CD14-positive monocyte (primary cell): ENCODE data around the gene NELFA. TPM values are rescaled to one million over a fixed set of nuclear protein-coding genes. Genes with fewer than 3 reads are reported as not detected.

Experiments used
- DNase-seq, 3 donors: peaks; one replicate each; pipeline ENCODE4 v3.0.0-alpha.2; 2011 to 2022
- H2AFZ ChIP-seq: 2 replicates; pipeline ENCODE4 v1.6.0; 2012; ENCODE audit warnings: mild to moderate bottlenecking, low read depth, low read length, inconsistent platforms; ENCODE audit not compliant: insufficient read depth, poor library complexity, severe bottlenecking
- H3K27ac ChIP-seq, 2 donors: 1 replicate in 1 of 2; 2 replicates in 1 of 2; pipeline ENCODE4 v1.5.1; 2012 to 2013; ENCODE audit warnings: low read length in 2 of 2, control low read depth in 1 of 2, inconsistent platforms in 1 of 2, low read depth in 1 of 2, mild to moderate bottlenecking in 1 of 2
- H3K27me3 ChIP-seq, 2 donors: one replicate each; pipeline versions ENCODE4 v1.6.0 to v1.6.1; 2011 to 2013; ENCODE audit warnings: low read length in 2 of 2; ENCODE audit not compliant: control insufficient read depth in 2 of 2, insufficient read depth in 2 of 2
- H3K36me3 ChIP-seq, 2 donors: replicated peaks in 1 of 2; 1 replicate in 1 of 2; 2 replicates in 1 of 2; pipeline versions ENCODE4 v1.5.1 to v1.6.1; 2012 to 2013; ENCODE audit warnings: low read length in 2 of 2, control low read depth in 1 of 2, inconsistent platforms in 1 of 2, mild to moderate bottlenecking in 1 of 2; ENCODE audit not compliant: insufficient read depth in 2 of 2, control insufficient read depth in 1 of 2
- H3K4me1 ChIP-seq, 2 donors: 1 replicate in 1 of 2; 2 replicates in 1 of 2; pipeline versions ENCODE4 v1.5.1 to v1.6.1; 2012 to 2013; ENCODE audit warnings: low read length in 2 of 2, control low read depth in 1 of 2, inconsistent platforms in 1 of 2, mild to moderate bottlenecking in 1 of 2, moderate library complexity in 1 of 2; ENCODE audit not compliant: insufficient read depth in 2 of 2, control insufficient read depth in 1 of 2
- H3K4me2 ChIP-seq: replicated peaks from 2 replicates; pipeline ENCODE3; 2012; ENCODE audit warnings: low read length, moderate library complexity, mild to moderate bottlenecking; ENCODE audit not compliant: poor library complexity, severe bottlenecking; ENCODE audit errors: extremely low read depth
- H3K4me3 ChIP-seq, 3 experiments: fragments of 200-600 bp in 1 of 3; sonication (generic) in 1 of 3; replicated peaks in 1 of 3; 1 replicate in 2 of 3; 2 replicates in 1 of 3; pipeline ENCODE4 v1.5.1; 2011 to 2013; ENCODE audit warnings: low read length in 3 of 3, mild to moderate bottlenecking in 3 of 3, control low read depth in 2 of 3, low read depth in 2 of 3, inconsistent platforms in 1 of 3, moderate library complexity in 1 of 3
- H3K79me2 ChIP-seq: 2 replicates; pipeline ENCODE4 v1.6.0; 2012; ENCODE audit warnings: mild to moderate bottlenecking, control low read depth, inconsistent platforms, low read length, moderate library complexity; ENCODE audit not compliant: insufficient read depth
- H3K9ac ChIP-seq: 2 replicates; pipeline ENCODE4 v1.6.0; 2017; ENCODE audit warnings: low read length, mild to moderate bottlenecking; ENCODE audit not compliant: insufficient read depth, poor library complexity, severe bottlenecking
- H3K9me3 ChIP-seq, 2 donors: replicated peaks in 1 of 2; 1 replicate in 1 of 2; 2 replicates in 1 of 2; pipeline versions ENCODE4 v1.5.1 to v1.6.1; 2012 to 2013; ENCODE audit warnings: low read length in 2 of 2, control low read depth in 1 of 2; ENCODE audit not compliant: control insufficient read depth in 1 of 2, insufficient read depth in 1 of 2
- H4K20me1 ChIP-seq: 2 replicates; pipeline ENCODE4 v1.6.0; 2012; ENCODE audit warnings: mild to moderate bottlenecking, low read length, control low read depth, moderate library complexity; ENCODE audit not compliant: insufficient read depth
- H3K27ac Mint-ChIP-seq, 7 donors: one replicate each; pipeline ENCODE4 v1.8.0; 2020; ENCODE audit warnings: mild to moderate bottlenecking in 7 of 7, mixed read lengths in 7 of 7, moderate library complexity in 6 of 7, inconsistent platforms in 2 of 7
- H3K27me3 Mint-ChIP-seq, 3 donors: one replicate each; pipeline ENCODE4 v1.8.0; 2021 to 2022; ENCODE audit warnings: low read depth in 3 of 3, mild to moderate bottlenecking in 3 of 3, mixed read lengths in 3 of 3, moderate library complexity in 3 of 3, inconsistent platforms in 1 of 3
- H3K36me3 Mint-ChIP-seq, 2 donors: one replicate each; pipeline ENCODE4 v1.8.0; 2020; ENCODE audit warnings: mixed read lengths in 2 of 2, inconsistent platforms in 1 of 2, mild to moderate bottlenecking in 1 of 2
- H3K4me1 Mint-ChIP-seq: one replicate; pipeline ENCODE4 v1.8.0; 2020; ENCODE audit warnings: mild to moderate bottlenecking, mixed read lengths
- H3K4me3 Mint-ChIP-seq, 2 donors: one replicate each; pipeline ENCODE4 v1.8.0; 2020; ENCODE audit warnings: mild to moderate bottlenecking in 2 of 2, mixed read lengths in 2 of 2, moderate library complexity in 1 of 2
- H3K9me3 Mint-ChIP-seq, 7 donors: one replicate each; pipeline ENCODE4 v1.8.0; 2020 to 2022; ENCODE audit warnings: mixed read lengths in 7 of 7, mild to moderate bottlenecking in 6 of 7, moderate library complexity in 6 of 7, inconsistent platforms in 2 of 7
- CTCF ChIP-seq: fragments of 200-600 bp; IDR thresholded peaks from one replicate; pipeline ENCODE4 v1.8.0; 2022; ENCODE audit warnings: antibody characterized with exemption, mild to moderate bottlenecking
- WGBS: methylation state at CpG from one replicate; pipeline ENCODE4 v1.1.5; 2013; ENCODE audit warnings: missing lambda C conversion rate; ENCODE audit not compliant: insufficient coverage; 5-methylcytosine and 5-hydroxymethylcytosine counted together
- intact Hi-C, 2 donors: fragments of 100-400 bp; cut with micrococcal nuclease; formaldehyde crosslinking; loops; one replicate each; pipeline versions ENCODE4 v1.15.0 to v1.15.1; 2023
- polyA plus RNA-seq, 3 donors: library from polyadenylated mRNA; depleted of rRNA in 1 of 3; unstranded in 2 of 3; stranded (reverse) in 1 of 3; fragments of 300-500 nt in 2 of 3; fragments of >200 nt in 1 of 3; fragmentation: Illumina TruSeq in 2 of 3; gene quantifications; 1 replicate in 2 of 3; 2 replicates in 1 of 3; pipeline ENCODE4 v1.2.3, GENCODE V29; 2012 to 2021

The NELFA gene
- polyA plus RNA-seq, 3 donors, result 10.0 to 22.1 (median 10.5) TPM

DNA sequence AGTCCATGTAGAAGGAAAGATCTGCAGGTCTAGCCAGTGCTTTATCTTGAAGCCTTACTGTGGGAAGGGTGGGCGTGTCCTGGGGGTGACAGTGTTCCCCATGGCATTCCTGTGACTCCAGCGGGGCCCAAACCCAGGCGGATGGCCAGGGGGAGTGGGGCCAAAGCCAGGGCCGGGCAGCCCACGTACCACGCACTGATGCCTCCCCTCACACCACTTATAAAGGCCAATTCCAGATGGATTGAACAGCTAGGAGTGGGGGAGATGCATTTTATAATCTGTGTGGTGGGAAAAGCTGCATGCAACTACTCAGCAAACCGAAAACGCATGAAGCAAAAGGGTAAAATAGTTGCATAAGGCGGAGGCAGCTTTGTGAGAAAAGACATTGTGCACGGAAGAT is 36.4 kb downstream of the NELFA start:
- Histone ChIP-seq H3K27me3 (no peaks in the 10 kb centered on the region), H3K27ac (no peak overlapping the region), H3K4me3 (no peak overlapping the region), H3K79me2 (no peaks in the 10 kb centered on the region), H3K4me1 (no peaks in the 10 kb centered on the region), H4K20me1 (no peaks in the 10 kb centered on the region), H2AFZ (no peak overlapping the region), H3K9me3 (no peaks in the 10 kb centered on the region), H3K4me2 (no peak overlapping the region), H3K36me3 (peaks cover 54 to 100% of the 10 kb centered on the region in 2 donors), H3K9ac (no peak overlapping the region)
- Mint-ChIP-seq H3K9me3 (no peaks in the 10 kb centered on the region), H3K27me3 (peaks cover 0 to 4% (median 2%) of the 10 kb centered on the region in 3 donors), H3K27ac (peak overlapping the region in 1 of 7 donors; percentile 9), H3K4me3 (no peak overlapping the region), H3K4me1 (no peaks in the 10 kb centered on the region), H3K36me3 (peaks cover 76 to 97% of the 10 kb centered on the region in 2 donors)
- intact Hi-C loops, result no loop called here
- no peak for TF ChIP-seq CTCF
- WGBS, result 100% methylated on average over 3 of the region's 10 CpGs
- no peak for DNase-seq

- no peak overlapping the region for H3K9ac ChIP-seq
- no peaks in the 10 kb centered on the region for H3K27me3 ChIP-seq
- H2AFZ ChIP-seq, result no peak overlapping the region
- Mint-ChIP-seq H3K27ac (peak overlapping the region in 3 of 7 donors; percentile 12 to 63 (median 35)), H3K27me3 (peaks cover 0 to 4% (median 2%) of the 10 kb centered on the region in 3 donors), H3K4me1 (no peaks in the 10 kb centered on the region), H3K9me3 (no peaks in the 10 kb centered on the region), H3K4me3 (no peak overlapping the region), H3K36me3 (peaks cover 77 to 94% of the 10 kb centered on the region in 2 donors)
- H3K9me3 ChIP-seq, result no peaks in the 10 kb centered on the region
- no peak for TF ChIP-seq CTCF
- 98% methylated on average over 11 of the region's 16 CpGs for WGBS
- H3K4me1 ChIP-seq, result no peaks in the 10 kb centered on the region
- no peaks in the 10 kb centered on the region for H4K20me1 ChIP-seq
- H3K27ac ChIP-seq, result no peak overlapping the region
- DNase-seq, result no peak
- intact Hi-C loops, result no loop called here
- no peak overlapping the region for H3K4me3 ChIP-seq
- H3K79me2 ChIP-seq, result no peaks in the 10 kb centered on the region
- H3K4me2 ChIP-seq, result no peak overlapping the region
- H3K36me3 ChIP-seq, result peaks cover 47 to 95% of the 10 kb centered on the region in 2 donors
These were observed 37.1 kb downstream of the NELFA start for GRCh38 chr4:1971456-1972200.
